Peyer's patch (tissue), 4 donors: ENCODE measurements around the gene SMIM14.

Experiments
- POLR2A ChIP-seq, 2 donors: fragments of 450-650 bp; IDR thresholded peaks; one replicate each; pipeline ENCODE4 v1.5.1; 2017; ENCODE audit warnings: antibody characterized with exemption in 2 of 2, mild to moderate bottlenecking in 2 of 2, moderate library complexity in 2 of 2
- TF ChIP-seq, protein P1 (sequence below), 6 experiments: fragments of 450-650 bp in 4 of 6; fragments of 200-600 bp in 2 of 6; sonication (generic) in 1 of 6; IDR thresholded peaks; one replicate each; pipeline ENCODE4 v1.5.1; 2017 to 2019; ENCODE audit warnings: antibody characterized with exemption in 6 of 6, mild to moderate bottlenecking in 3 of 6, moderate library complexity in 1 of 6

DNA sequence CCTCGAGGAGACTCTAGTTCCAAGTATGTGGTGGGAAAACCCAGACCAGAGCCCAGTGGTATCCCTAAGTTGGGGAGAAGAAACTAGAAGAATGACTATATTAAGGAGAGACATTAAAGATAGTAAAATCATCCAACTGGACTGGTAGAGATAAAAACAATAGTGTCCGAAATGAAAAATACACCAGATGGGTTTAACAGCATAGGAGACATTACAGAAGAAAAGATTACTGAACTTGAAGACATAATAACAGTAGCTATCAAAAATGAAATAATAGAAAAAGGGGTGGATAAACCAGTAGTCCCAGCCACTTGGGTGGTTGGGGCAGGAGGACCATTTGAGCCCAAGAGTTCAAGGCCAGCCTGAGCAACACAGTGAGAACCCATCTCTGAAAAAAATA lies 31.9 kb downstream of the SMIM14 start:
- TF ChIP-seq, protein P1, sequence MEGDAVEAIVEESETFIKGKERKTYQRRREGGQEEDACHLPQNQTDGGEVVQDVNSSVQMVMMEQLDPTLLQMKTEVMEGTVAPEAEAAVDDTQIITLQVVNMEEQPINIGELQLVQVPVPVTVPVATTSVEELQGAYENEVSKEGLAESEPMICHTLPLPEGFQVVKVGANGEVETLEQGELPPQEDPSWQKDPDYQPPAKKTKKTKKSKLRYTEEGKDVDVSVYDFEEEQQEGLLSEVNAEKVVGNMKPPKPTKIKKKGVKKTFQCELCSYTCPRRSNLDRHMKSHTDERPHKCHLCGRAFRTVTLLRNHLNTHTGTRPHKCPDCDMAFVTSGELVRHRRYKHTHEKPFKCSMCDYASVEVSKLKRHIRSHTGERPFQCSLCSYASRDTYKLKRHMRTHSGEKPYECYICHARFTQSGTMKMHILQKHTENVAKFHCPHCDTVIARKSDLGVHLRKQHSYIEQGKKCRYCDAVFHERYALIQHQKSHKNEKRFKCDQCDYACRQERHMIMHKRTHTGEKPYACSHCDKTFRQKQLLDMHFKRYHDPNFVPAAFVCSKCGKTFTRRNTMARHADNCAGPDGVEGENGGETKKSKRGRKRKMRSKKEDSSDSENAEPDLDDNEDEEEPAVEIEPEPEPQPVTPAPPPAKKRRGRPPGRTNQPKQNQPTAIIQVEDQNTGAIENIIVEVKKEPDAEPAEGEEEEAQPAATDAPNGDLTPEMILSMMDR (IDR thresholded peaks at IDR 0.05): no peak
- TF ChIP-seq POLR2A (IDR thresholded peaks at IDR 0.05): no peak
